WI38 (cell line): Measurements from ENCODE around the gene POLR1C.

Experiments
- H3K4me3 ChIP-seq: 2 replicates; pipeline ENCODE4 v1.5.1; 2011; ENCODE audit warnings: low read depth, mild to moderate bottlenecking, control low read depth, low read length
- CTCF ChIP-seq: IDR thresholded peaks from 2 replicates; pipeline ENCODE4 v1.5.1; 2012; ENCODE audit warnings: low read depth, mild to moderate bottlenecking, control low read depth, low read length

Gene POLR1C

GRCh38 chr6:43506667-43507471 lies 10.0 kb upstream of the POLR1C start:
- no peak overlapping the region for H3K4me3 ChIP-seq
- peak; percentile 94 for TF ChIP-seq CTCF

GRCh38 chr6:43508481-43509141 lies 8.3 kb upstream of the POLR1C start:
- H3K4me3 ChIP-seq: no peak overlapping the region

GRCh38 chr6:43509142-43509983 lies 7.5 kb upstream of the POLR1C start:
- H3K4me3 ChIP-seq: peak overlapping the region; percentile 60
- TF ChIP-seq CTCF: no peak

More at GRCh38 chr6:43508481-43509141, 8.3 kb upstream of the POLR1C start:
- no peak for TF ChIP-seq CTCF

GRCh38 chr6:43509984-43510826 lies 6.7 kb upstream of the POLR1C start, which contains the start of gene LRRC73:
TSS of gene LRRC73 (minus strand) at chr6:43510346. CDS start at chr6:43509785, 561 bp downstream.
- H3K4me3 ChIP-seq: peak within 1 kb of the TSS; percentile 60
- TF ChIP-seq CTCF: no peak

- H3K4me3 ChIP-seq: no peak overlapping the region; the same call in 1 of the 2 replicates
- TF ChIP-seq CTCF: no peak
Observed at GRCh38 chr6:43510827-43511163, 6.1 kb upstream of the POLR1C start.

GRCh38 chr6:43511824-43512415 lies 5.0 kb upstream of the POLR1C start:
- no peak overlapping the region for H3K4me3 ChIP-seq
- no peak for TF ChIP-seq CTCF
